K562 (cell line): ENCODE data around the gene KRT5. TPM values are rescaled to one million over a fixed set of nuclear protein-coding genes. Genes with fewer than 3 reads are reported as not detected.

Source experiments
- ATAC-seq: fragments of 200-7000 bp; cut with Tn5 transposase; 3 replicates; pipeline ENCODE4 v1.9.1; 2020; ENCODE audit warnings: moderate library complexity
- BruUV-seq: library from RNA; stranded (reverse); fragments of 400-500 nt; replicated peaks from 2 replicates; lab custom pipeline; 2021; lab: Mats Ljungman, UMichigan
- CTCF ChIA-PET: fragments of 300-600 bp; formaldehyde crosslinking; extraction: SDS; loops from one replicate; lab custom pipeline; 2021; ENCODE audit warnings: low intra/inter-chr PET ratio; lab: Yijun Ruan, JAX
- POLR2A ChIA-PET: fragments of 300-600, 350-650 bp; sonication (Branson Sonifier 250); formaldehyde crosslinking; extraction: SDS; loops from one replicate; lab custom pipeline; 2021; ENCODE audit warnings: antibody characterized with exemption, inconsistent platforms; lab: Yijun Ruan, JAX
- DNase-seq, 4 experiments: peaks; one replicate each; pipeline versions ENCODE4 v3.0.0 to v3.0.0-alpha.2; 2011 to 2018; ENCODE audit warnings: low spot score in 3 of 4, mixed read lengths in 3 of 4; ENCODE audit errors: extremely low read depth in 1 of 4
- FAIRE-seq: peaks from 2 replicates; lab custom pipeline; 2011; peaks lifted over from hg19 to GRCh38; lab: Jason Lieb, UNC
- H2AFZ ChIP-seq: 2 replicates; pipeline ENCODE4 v1.6.0; 2011; ENCODE audit warnings: low read depth, low read length, control low read depth, inconsistent platforms
- H3K27ac ChIP-seq: fragments of 200-600 bp; 3 replicates; pipeline ENCODE4 v1.8.0; 2011; ENCODE audit warnings: low read depth, mild to moderate bottlenecking, control low read depth, inconsistent platforms, low read length, moderate library complexity, mixed read lengths; ENCODE audit errors: extremely low read depth
- H3K27me3 ChIP-seq, 2 experiments: fragments of 300-600 bp in 1 of 2; 2 replicates in 1 of 2; 3 replicates in 1 of 2; pipeline versions ENCODE4 v1.6.0 to v1.8.0; 2011; ENCODE audit warnings: inconsistent platforms in 2 of 2, low read length in 2 of 2, mild to moderate bottlenecking in 1 of 2, mixed read lengths in 1 of 2, moderate library complexity in 1 of 2; ENCODE audit not compliant: control insufficient read depth in 2 of 2, insufficient read depth in 2 of 2
- H3K36me3 ChIP-seq: fragments of 300-600 bp; 3 replicates; pipeline ENCODE4 v1.8.0; 2011; ENCODE audit warnings: mild to moderate bottlenecking, low read length, inconsistent platforms; ENCODE audit not compliant: control insufficient read depth, insufficient read depth
- H3K4me1 ChIP-seq, 2 experiments: fragments of 200-600 bp in 1 of 2; replicated peaks in 1 of 2; 2 replicates in 1 of 2; 3 replicates in 1 of 2; pipeline versions ENCODE4 v1.5.1 to v1.8.0; 2011; ENCODE audit warnings: inconsistent platforms in 2 of 2, low read length in 2 of 2, mild to moderate bottlenecking in 1 of 2, mixed read lengths in 1 of 2, moderate library complexity in 1 of 2; ENCODE audit not compliant: control insufficient read depth in 2 of 2, insufficient read depth in 2 of 2
- H3K4me2 ChIP-seq: 2 replicates; pipeline ENCODE4 v1.6.1; 2011; ENCODE audit warnings: low read length, control low read depth, inconsistent platforms, mixed read lengths; ENCODE audit not compliant: insufficient read depth
- H3K4me3 ChIP-seq: fragments of 200-600 bp; sonication (generic), shearing (Covaris generic); 2 replicates; pipeline ENCODE4 v1.5.1; 2016; ENCODE audit warnings: control low read depth, inconsistent platforms
- H3K79me2 ChIP-seq: fragments of 200-600 bp; 3 replicates; pipeline ENCODE4 v1.8.0; 2011; ENCODE audit warnings: low read length, inconsistent platforms; ENCODE audit not compliant: control insufficient read depth, insufficient read depth
- H3K9ac ChIP-seq, 2 experiments: 2 replicates each; pipeline versions ENCODE4 v1.6.0 to v1.6.1; 2011; ENCODE audit warnings: low read depth in 2 of 2, low read length in 2 of 2, control low read depth in 1 of 2, inconsistent platforms in 1 of 2, mild to moderate bottlenecking in 1 of 2, mixed read lengths in 1 of 2; ENCODE audit not compliant: insufficient read depth in 1 of 2
- H3K9me1 ChIP-seq: one replicate; pipeline ENCODE4 v1.6.0; 2011; ENCODE audit warnings: inconsistent platforms, mild to moderate bottlenecking, low read length, moderate library complexity; ENCODE audit not compliant: control insufficient read depth, insufficient read depth
- H3K9me3 ChIP-seq: replicated peaks from 2 replicates; pipeline ENCODE4 v1.5.1; 2011; ENCODE audit warnings: low read depth, low read length, inconsistent platforms; ENCODE audit not compliant: control insufficient read depth, insufficient read depth
- H4K20me1 ChIP-seq: replicated peaks from 2 replicates; pipeline ENCODE4 v1.6.1; 2011; ENCODE audit warnings: low read length, inconsistent platforms, mixed read lengths; ENCODE audit not compliant: control insufficient read depth, insufficient read depth
- ADNP ChIP-seq: fragments of 200-800 bp; sonication (Bioruptor generic); IDR thresholded peaks from 2 replicates; pipeline ENCODE4 v1.6.1; 2016; ENCODE audit warnings: missing genetic modification characterization, missing compliant biosample characterization
- BMI1 ChIP-seq: fragments of 150-350 bp; IDR thresholded peaks from 2 replicates; pipeline ENCODE4 v1.6.1; 2014; ENCODE audit warnings: low read length
- HMGXB4 ChIP-seq: sonication (generic); formaldehyde crosslinking; IDR thresholded peaks from 2 replicates; pipeline ENCODE4 v1.8.1; 2023; ENCODE audit warnings: mild to moderate bottlenecking, missing genetic modification reagents
- HNRNPK ChIP-seq: fragments of 200-400 bp; formaldehyde crosslinking; IDR thresholded peaks from one replicate; pipeline ENCODE4 v1.6.1; 2018; ENCODE audit warnings: mild to moderate bottlenecking, low read depth, low read length; ENCODE audit not compliant: poor library complexity, severe bottlenecking
- MEF2D ChIP-seq: conservative IDR thresholded peaks from 2 replicates; pipeline ENCODE4 v1.6.1; 2016; ENCODE audit warnings: low read depth, missing genetic modification characterization, missing compliant biosample characterization
- NFRKB ChIP-seq: fragments of 450-650 bp; IDR thresholded peaks from 2 replicates; pipeline ENCODE4 v1.6.1; 2016; ENCODE audit warnings: low read depth
- RAD51 ChIP-seq: fragments of 450-650 bp; IDR thresholded peaks from 2 replicates; pipeline ENCODE4 v1.7.1; 2016; ENCODE audit warnings: low read depth, mild to moderate bottlenecking, borderline replicate concordance
- SP1 ChIP-seq: sonication (generic); formaldehyde crosslinking; IDR thresholded peaks from 2 replicates; pipeline ENCODE4 v1.8.1; 2022; ENCODE audit warnings: mild to moderate bottlenecking, missing genetic modification reagents
- USF2 ChIP-seq: sonication (generic); formaldehyde crosslinking; IDR thresholded peaks from 2 replicates; pipeline ENCODE4 v1.5.0; 2020; ENCODE audit warnings: missing genetic modification reagents
- ZNF41 ChIP-seq: fragments of 250-450 bp; sonication (Bioruptor Pico); conservative IDR thresholded peaks from 2 replicates; pipeline ENCODE4 v1.4.0; 2020; ENCODE audit warnings: mild to moderate bottlenecking
- ZNF707 ChIP-seq: fragments of 250-450 bp; sonication (Bioruptor Pico); conservative IDR thresholded peaks from 2 replicates; pipeline ENCODE4 v1.8.0; 2022; ENCODE audit warnings: inconsistent platforms, mild to moderate bottlenecking, moderate library complexity
- ZNF79 ChIP-seq: fragments of 250-450 bp; sonication (Bioruptor Pico); IDR thresholded peaks from 2 replicates; pipeline ENCODE4 v1.4.0; 2020; ENCODE audit warnings: low read depth, mild to moderate bottlenecking, moderate library complexity
- WGBS: fragments of 100-300 bp; shearing (Covaris generic); methylation state at CpG from one replicate; pipeline ENCODE4 v1.1.6; 2016; ENCODE audit warnings: low coverage, mixed read lengths; ENCODE audit not compliant: insufficient coverage; ENCODE audit errors: missing lambda C conversion rate; 5-methylcytosine and 5-hydroxymethylcytosine counted together
- in situ Hi-C: fragments of 300-500 bp; cut with MboI; formaldehyde crosslinking; loops from 4 replicates; pipeline ENCODE4 v1.15.0; 2018; ENCODE audit warnings: inconsistent platforms, mixed read lengths
- intact Hi-C: fragments of 100-400 bp; cut with micrococcal nuclease; formaldehyde crosslinking; loops from 2 replicates; pipeline ENCODE4 v1.14.2; 2022
- polyA plus RNA-seq, 8 experiments: library from polyadenylated mRNA; depleted of rRNA in 4 of 8; stranded (reverse) in 5 of 8; unstranded in 3 of 8; fragments of >200 nt; fragmentation: Nextera tagmentation in 2 of 8; fragmentation: Illumina TruSeq in 1 of 8; extraction: Ambion mirVana in 2 of 8; extraction: Trizol in 1 of 8; gene quantifications; 2 replicates each; pipeline versions ENCODE4 v1.2.1 to v1.2.3, GENCODE V29; 2011 to 2014; ENCODE audit warnings: inconsistent platforms in 1 of 8, missing spikeins in 1 of 8
- total RNA-seq, 7 experiments: library from RNA; depleted of rRNA in 6 of 7; stranded (reverse); fragments of >200 nt in 6 of 7; fragmentation: Illumina TruSeq in 2 of 7; extraction: Trizol in 2 of 7; gene quantifications; 2 replicates each; pipeline versions ENCODE4 v1.2.1 to v1.2.3, GENCODE V29; 2011 to 2021; ENCODE audit warnings: low replicate concordance in 1 of 7

KRT5 gene
- total and polyA plus RNA-seq, 9 of the 15 experiments (the other 6 are each of a cell fraction or from before 2014, with no cell fraction given), result 0.32 TPM; not detected in 8

- intact Hi-C loops, result no loop called here
- H3K4me2 ChIP-seq, result no peak overlapping the region
These were observed 24.1 kb downstream of the KRT5 start for GRCh38 chr12:52496054-52496453.

More at GRCh38 chr12:52496054-52496453, 24.1 kb downstream of the KRT5 start:
- H3K4me1 ChIP-seq, result no peaks in the 10 kb centered on the region
- no peak for TF ChIP-seq NFRKB
- no peak for TF ChIP-seq BMI1
- no peak for TF ChIP-seq USF2 (CRISPR knock-in tag)
- no peak for TF ChIP-seq ZNF707
- no peak for TF ChIP-seq MEF2D (tag)
- no peak for TF ChIP-seq ADNP (tag)
- no peak for TF ChIP-seq RAD51
- no peak for TF ChIP-seq ZNF79 (CRISPR knock-in tag)
- TF ChIP-seq SP1 (CRISPR knock-in tag), result no peak
- no peak for TF ChIP-seq ZNF41 (CRISPR knock-in tag)
- TF ChIP-seq HNRNPK, result no peak
- TF ChIP-seq HMGXB4 (CRISPR knock-in tag), result no peak
- TF ChIP-seq, all 486 proteins: peak for 0
- BruUV-seq, result no TSS peak
- no peak for ATAC-seq
- Histone ChIP-seq H3K9me3 (no peaks in the 10 kb centered on the region), H3K4me3 (no peak overlapping the region), H2AFZ (no peak overlapping the region), H3K9me1 (no peaks in the 10 kb centered on the region), H4K20me1 (no peaks in the 10 kb centered on the region; the same call in 1 of the 2 replicates), H3K27me3 (peaks cover 12 to 22% of the 10 kb centered on the region in 2 experiments), H3K27ac (no peak overlapping the region), H3K9ac (no peak overlapping the region), H3K79me2 (no peaks in the 10 kb centered on the region), H3K36me3 (no peaks in the 10 kb centered on the region)
- ChIA-PET POLR2A (interaction anchor here (0.5 kb wide), 1 partner anchor 140 kb away, joined by 3 read pairs; no protein-coding TSS in a partner anchor), CTCF (no interaction called here)
- 0% methylated on average over 2 of the region's 2 CpGs for WGBS
- no peak for FAIRE-seq
- in situ Hi-C loops, result no loop called here
- DNase-seq, result no peak
